Activated effector memory CD4-positive, alpha-beta T cell treated with anti-CD3 and anti-CD28 coated beads, Interleukin-2, amount 50 U/mL, for 16 hours (primary cell): ENCODE data around the gene RNASE7.

Experiments
- DNase-seq: peaks from one replicate; pipeline ENCODE4 v3.0.0-alpha.2; 2020

Gene RNASE7

GRCh38 chr14:21088687-21089086, 46.5 kb downstream of the RNASE7 start:
- no peak for DNase-seq

GRCh38 chr14:21089271-21089670, 47.1 kb downstream of the RNASE7 start:
- DNase-seq, result no peak

GRCh38 chr14:21089877-21090193, 47.7 kb downstream of the RNASE7 start:
- no peak for DNase-seq

GRCh38 chr14:21090194-21090939, 48.2 kb downstream of the RNASE7 start:
- DNase-seq, result no peak

- no peak for DNase-seq
Measured at GRCh38 chr14:21090940-21091663, 48.9 kb downstream of the RNASE7 start.

- no peak for DNase-seq
Measured at GRCh38 chr14:21091821-21092272, 49.7 kb downstream of the RNASE7 start.

- DNase-seq, result peak; percentile 96
Measured at GRCh38 chr14:21092273-21093011, 50.3 kb downstream of the RNASE7 start.

- DNase-seq, result no peak
Measured at GRCh38 chr14:21093018-21093417, 50.9 kb downstream of the RNASE7 start.
